Cardiac fibroblast (primary cell): Measurements from ENCODE around the gene TCF12.
"Not testable (repeated sequence)": the region's sequence is repeated elsewhere in the genome, so short reads cannot be mapped to it uniquely, and the experiment has no call there.

ENCODE experiments used
- DNase-seq, 2 donors: peaks; one replicate each; pipeline versions ENCODE4 v3.0.0 to v3.0.0-alpha.2; 2010; ENCODE audit warnings: low read depth in 2 of 2
- H3K4me3 ChIP-seq, 2 donors: replicated peaks in 1 of 2; 1 replicate in 1 of 2; 2 replicates in 1 of 2; pipeline ENCODE4 v1.5.1; 2011; ENCODE audit warnings: low read depth in 2 of 2, low read length in 2 of 2, mild to moderate bottlenecking in 2 of 2, moderate library complexity in 1 of 2
- CTCF ChIP-seq: IDR thresholded peaks from one replicate; pipeline ENCODE4 v1.5.1; 2011; ENCODE audit warnings: low read depth, mild to moderate bottlenecking, low read length, inconsistent platforms

The TCF12 gene

GRCh38 chr15:56996746-56997470, 78.5 kb downstream of the TCF12 start:
- no peak overlapping the region for H3K4me3 ChIP-seq
- TF ChIP-seq CTCF = no peak
- peak; percentile 42 to 46 for DNase-seq

GRCh38 chr15:57003418-57003817, 85.0 kb downstream of the TCF12 start:
- peak; percentile 51 to 93 for DNase-seq
- TF ChIP-seq CTCF = no peak
- no peak overlapping the region for H3K4me3 ChIP-seq

GRCh38 chr15:57005244-57005643, 86.8 kb downstream of the TCF12 start:
- H3K4me3 ChIP-seq = no peak overlapping the region
- no peak for DNase-seq
- no peak for TF ChIP-seq CTCF

GRCh38 chr15:57007797-57008196, 89.4 kb downstream of the TCF12 start:
- H3K4me3 ChIP-seq, DNase-seq: not testable (repeated sequence)

GRCh38 chr15:57010724-57011123, 92.3 kb downstream of the TCF12 start:
- no peak for TF ChIP-seq CTCF
- DNase-seq = no peak
- H3K4me3 ChIP-seq = no peak overlapping the region

- DNase-seq = no peak
- no peak overlapping the region for H3K4me3 ChIP-seq
- no peak for TF ChIP-seq CTCF
These were observed 94.1 kb downstream of the TCF12 start for GRCh38 chr15:57012556-57012955.

GRCh38 chr15:57014896-57015295, 96.5 kb downstream of the TCF12 start:
- not testable (repeated sequence) for DNase-seq, H3K4me3 ChIP-seq

GRCh38 chr15:57015360-57015759, 96.9 kb downstream of the TCF12 start:
- no peak for DNase-seq

More at GRCh38 chr15:57015360-57015759, 96.9 kb downstream of the TCF12 start:
- no peak overlapping the region for H3K4me3 ChIP-seq
- no peak for TF ChIP-seq CTCF
